Neuron (in vitro differentiated cells): Measurements from ENCODE around the gene PGM2.
A peak's percentile ranks its signal among the peaks of the same experiment; 100 is the strongest.
"Not testable (repeated sequence)": the region's sequence is repeated elsewhere in the genome, so short reads cannot be mapped to it uniquely, and the experiment has no call there.

Experiments used
- H2AFZ ChIP-seq: one replicate; pipeline ENCODE4 v1.6.1; 2013; ENCODE audit warnings: low read depth, mild to moderate bottlenecking, inconsistent platforms, low read length, moderate library complexity
- H3K27me3 ChIP-seq: one replicate; pipeline ENCODE4 v1.6.1; 2013; ENCODE audit warnings: low read length; ENCODE audit not compliant: insufficient read depth
- H3K36me3 ChIP-seq: one replicate; pipeline ENCODE4 v1.6.1; 2013; ENCODE audit warnings: low read length; ENCODE audit not compliant: insufficient read depth
- H3K4me1 ChIP-seq: one replicate; pipeline ENCODE4 v1.6.1; 2013; ENCODE audit warnings: low read length; ENCODE audit not compliant: insufficient read depth
- H3K4me3 ChIP-seq: 2 replicates; pipeline ENCODE4 v1.5.1; 2013; ENCODE audit warnings: mild to moderate bottlenecking, low read length, moderate library complexity
- H3K9me3 ChIP-seq: one replicate; pipeline ENCODE4 v1.6.1; 2013; ENCODE audit warnings: low read length

The PGM2 gene

GRCh38 chr4:37798616-37799015 lies 27.9 kb upstream of the PGM2 start:
- Histone ChIP-seq H2AFZ (no peak overlapping the region), H3K4me3 (no peak overlapping the region), H3K36me3 (no peaks in the 10 kb centered on the region), H3K9me3 (no peaks in the 10 kb centered on the region), H3K4me1 (no peaks in the 10 kb centered on the region), H3K27me3 (no peaks in the 10 kb centered on the region)

GRCh38 chr4:37799941-37800554 lies 26.4 kb upstream of the PGM2 start:
- H3K4me3 ChIP-seq, result no peak overlapping the region
- no peaks in the 10 kb centered on the region for H3K36me3 ChIP-seq
- no peak overlapping the region for H2AFZ ChIP-seq
- no peaks in the 10 kb centered on the region for H3K9me3 ChIP-seq
- H3K27me3 ChIP-seq, result no peaks in the 10 kb centered on the region
- H3K4me1 ChIP-seq, result no peaks in the 10 kb centered on the region

- no peak overlapping the region for H3K4me3 ChIP-seq
- H3K9me3 ChIP-seq, result no peaks in the 10 kb centered on the region
- H3K4me1 ChIP-seq, result no peaks in the 10 kb centered on the region
- H2AFZ ChIP-seq, result no peak overlapping the region
- H3K27me3 ChIP-seq, result no peaks in the 10 kb centered on the region
- no peaks in the 10 kb centered on the region for H3K36me3 ChIP-seq
Measured at GRCh38 chr4:37802068-37802666, 24.3 kb upstream of the PGM2 start.

- Histone ChIP-seq H3K27me3 (no peaks in the 10 kb centered on the region), H2AFZ (no peak overlapping the region)
Measured at GRCh38 chr4:37803348-37803973, 23.0 kb upstream of the PGM2 start.

GRCh38 chr4:37805091-37805490 lies 21.4 kb upstream of the PGM2 start:
- Histone ChIP-seq H2AFZ (no peak overlapping the region), H3K4me3 (no peak overlapping the region), H3K27me3 (no peaks in the 10 kb centered on the region), H3K4me1 (no peaks in the 10 kb centered on the region), H3K36me3 (no peaks in the 10 kb centered on the region), H3K9me3 (no peaks in the 10 kb centered on the region)

More at GRCh38 chr4:37803348-37803973, 23.0 kb upstream of the PGM2 start:
- H3K4me1 ChIP-seq, result no peaks in the 10 kb centered on the region
- H3K4me3 ChIP-seq, result no peak overlapping the region
- no peaks in the 10 kb centered on the region for H3K36me3 ChIP-seq
- H3K9me3 ChIP-seq, result no peaks in the 10 kb centered on the region

GRCh38 chr4:37812713-37813112 lies 13.8 kb upstream of the PGM2 start:
- no peaks in the 10 kb centered on the region for H3K27me3 ChIP-seq
- H3K4me1 ChIP-seq, result no peaks in the 10 kb centered on the region
- H2AFZ ChIP-seq, result no peak overlapping the region
- no peaks in the 10 kb centered on the region for H3K9me3 ChIP-seq
- no peak overlapping the region for H3K4me3 ChIP-seq
- no peaks in the 10 kb centered on the region for H3K36me3 ChIP-seq

GRCh38 chr4:37815591-37815990 lies 10.9 kb upstream of the PGM2 start:
- no peaks in the 10 kb centered on the region for H3K9me3 ChIP-seq
- H3K4me3 ChIP-seq, result no peak overlapping the region

GRCh38 chr4:37816006-37816405 lies 10.5 kb upstream of the PGM2 start:
- Histone ChIP-seq H3K4me3 (no peak overlapping the region), H2AFZ (no peak overlapping the region), H3K27me3 (no peaks in the 10 kb centered on the region), H3K36me3 (no peaks in the 10 kb centered on the region), H3K9me3 (no peaks in the 10 kb centered on the region), H3K4me1 (no peaks in the 10 kb centered on the region)

More at GRCh38 chr4:37815591-37815990, 10.9 kb upstream of the PGM2 start:
- H2AFZ ChIP-seq, result no peak overlapping the region
- H3K36me3 ChIP-seq, result no peaks in the 10 kb centered on the region
- H3K27me3 ChIP-seq, result no peaks in the 10 kb centered on the region
- no peaks in the 10 kb centered on the region for H3K4me1 ChIP-seq

- H3K4me1 ChIP-seq, result no peaks in the 10 kb centered on the region
- no peaks in the 10 kb centered on the region for H3K36me3 ChIP-seq
- H3K27me3 ChIP-seq, result no peaks in the 10 kb centered on the region
- H3K4me3 ChIP-seq, result no peak overlapping the region
- H3K9me3 ChIP-seq, result no peaks in the 10 kb centered on the region
- no peak overlapping the region for H2AFZ ChIP-seq
Measured at GRCh38 chr4:37816719-37817118, 9.8 kb upstream of the PGM2 start.

GRCh38 chr4:37818752-37819151 lies 7.7 kb upstream of the PGM2 start:
- no peaks in the 10 kb centered on the region for H3K4me1 ChIP-seq
- H3K27me3 ChIP-seq, result no peaks in the 10 kb centered on the region
- no peak overlapping the region for H2AFZ ChIP-seq
- no peak overlapping the region for H3K4me3 ChIP-seq
- H3K9me3 ChIP-seq, result no peaks in the 10 kb centered on the region
- no peaks in the 10 kb centered on the region for H3K36me3 ChIP-seq

- not testable (repeated sequence) for H3K4me3 ChIP-seq, H3K9me3 ChIP-seq, H3K36me3 ChIP-seq, H3K27me3 ChIP-seq, H3K4me1 ChIP-seq, H2AFZ ChIP-seq
Measured at GRCh38 chr4:37820458-37820857, 6.0 kb upstream of the PGM2 start.

- no peak overlapping the region for H3K4me3 ChIP-seq
- no peaks in the 10 kb centered on the region for H3K36me3 ChIP-seq
- no peak overlapping the region for H2AFZ ChIP-seq
- no peaks in the 10 kb centered on the region for H3K4me1 ChIP-seq
- H3K27me3 ChIP-seq, result no peaks in the 10 kb centered on the region
- no peaks in the 10 kb centered on the region for H3K9me3 ChIP-seq
Measured at GRCh38 chr4:37821953-37822605, 4.4 kb upstream of the PGM2 start.

- Histone ChIP-seq H2AFZ (peak overlapping the region; percentile 93), H3K4me3 (peak overlapping the region; percentile 68)
- not testable (repeated sequence) for H3K4me1 ChIP-seq, H3K27me3 ChIP-seq, H3K36me3 ChIP-seq, H3K9me3 ChIP-seq
Measured at GRCh38 chr4:37825501-37825900, 985 bp upstream of the PGM2 start.
